ENCODE measurements around the gene RCN1.

DNA sequence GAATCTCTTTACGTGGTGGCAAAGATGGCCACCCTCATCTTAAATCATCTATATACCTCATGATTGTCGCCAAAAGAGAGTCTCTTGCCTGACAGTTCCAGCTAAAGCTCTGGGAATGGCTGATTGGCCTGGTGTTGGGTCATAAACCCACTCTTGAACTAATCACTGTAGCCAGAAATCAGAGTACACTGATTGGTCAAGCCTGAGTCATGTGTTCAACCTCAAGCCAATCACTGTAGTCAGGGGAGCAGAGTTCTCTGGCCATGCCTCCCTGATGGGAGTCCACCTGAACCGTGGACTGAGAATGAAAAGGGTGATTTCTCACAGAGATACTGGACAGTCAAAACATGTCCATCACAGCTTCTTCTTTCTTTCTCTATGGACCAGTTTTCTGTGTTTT, 45.8 kb downstream of the RCN1 start:
- TF ChIP-seq POLR2A (IDR thresholded peaks at IDR 0.05; ENCODE audit: low read depth, low read length) (no peak), POLR2AphosphoS5 (IDR thresholded peaks at IDR 0.05; ENCODE audit: low read depth, low read length) (no peak), TAF1 (IDR thresholded peaks at IDR 0.05; ENCODE audit: low read depth, low read length) (no peak)

All from GM12891 (cell line).